PC-3 (cell line): ENCODE data around the gene RMI2.

Source experiments
- CTCF ChIP-seq: fragments of 300-600 bp; sonication (generic); conservative IDR thresholded peaks from 2 replicates; pipeline ENCODE4 v1.5.1; 2017; ENCODE audit warnings: antibody characterized with exemption, low read depth, mild to moderate bottlenecking, low read length
- EZH2 ChIP-seq: fragments of 300-600 bp; sonication (generic); IDR thresholded peaks from one replicate; pipeline ENCODE4 v1.6.1; 2017; ENCODE audit warnings: antibody characterized with exemption, mild to moderate bottlenecking, low read length; ENCODE audit not compliant: unreplicated experiment
- EZH2phosphoT487 ChIP-seq: fragments of 300-600 bp; sonication (generic); IDR thresholded peaks from 2 replicates; pipeline ENCODE4 v1.6.1; 2018; ENCODE audit warnings: mild to moderate bottlenecking, antibody characterized with exemption, low read length, borderline replicate concordance

- TF ChIP-seq CTCF (no peak), EZH2 (no peak), EZH2phosphoT487 (no peak)
Observed at GRCh38 chr16:11391576-11391975, 46.3 kb downstream of the RMI2 start.
